Mucosa of descending colon (tissue), 3 donors: ENCODE data around the gene NIPAL4. TPM values are rescaled to one million over a fixed set of nuclear protein-coding genes. Genes with fewer than 3 reads are reported as not detected.

Experiments
- ATAC-seq: fragments of 200-7000 bp; cut with Tn5 transposase; one replicate; pipeline ENCODE4 v1.9.1; 2020; ENCODE audit warnings: mild to moderate bottlenecking, moderate library complexity
- DNase-seq, 3 donors: peaks; one replicate each; pipeline ENCODE4 v3.0.0-alpha.2; 2020
- H3K36me3 ChIP-seq: fragments of 200-600 bp; one replicate; pipeline ENCODE4 v1.8.0; 2021; ENCODE audit warnings: low read depth, mild to moderate bottlenecking
- H3K4me1 ChIP-seq: fragments of 200-600 bp; one replicate; pipeline ENCODE4 v1.8.0; 2021; ENCODE audit warnings: low read depth, mild to moderate bottlenecking
- H3K4me3 ChIP-seq: fragments of 200-600 bp; one replicate; pipeline ENCODE4 v1.8.0; 2021; ENCODE audit warnings: mild to moderate bottlenecking
- H3K9me3 ChIP-seq: fragments of 200-600 bp; one replicate; pipeline ENCODE4 v1.8.0; 2021; ENCODE audit warnings: mild to moderate bottlenecking
- intact Hi-C, 2 donors: fragments of 100-400 bp; cut with DNase I in 1 of 2; cut with micrococcal nuclease in 1 of 2; formaldehyde crosslinking; loops; one replicate each; pipeline versions ENCODE4 v1.11.0 to v1.11.1; 2022; cut with DNase I, micrococcal nuclease
- total RNA-seq, 3 donors: library from RNA; stranded (reverse); fragmentation: NEBNext Ultra II Directional in 2 of 3; extraction: Animal tissue kit (Norgen Biotek cat#: 25700) in 2 of 3; gene quantifications; one replicate each; pipeline versions ENCODE4 v1.2.1 to v1.2.4, GENCODE V29; 2021 to 2023
- TF ChIP-seq, protein P1 (sequence below): fragments of 200-600 bp; IDR thresholded peaks from one replicate; pipeline ENCODE4 v1.8.0; 2022; ENCODE audit warnings: antibody characterized with exemption, mild to moderate bottlenecking
- donor health status: DM: no; HTN: no; CAD: no; lungs with moderate emphysema.
- donor health status: DM: no; HTN: no; CAD: no.
- donor health status: DM: no; HTN: yes; CAD: no.

The NIPAL4 gene
- total RNA-seq, 3 donors from 2014 or later = 0.70 to 3.2 TPM; not detected in 1

- intact Hi-C loops = no loop called here
- TF ChIP-seq, protein P1, sequence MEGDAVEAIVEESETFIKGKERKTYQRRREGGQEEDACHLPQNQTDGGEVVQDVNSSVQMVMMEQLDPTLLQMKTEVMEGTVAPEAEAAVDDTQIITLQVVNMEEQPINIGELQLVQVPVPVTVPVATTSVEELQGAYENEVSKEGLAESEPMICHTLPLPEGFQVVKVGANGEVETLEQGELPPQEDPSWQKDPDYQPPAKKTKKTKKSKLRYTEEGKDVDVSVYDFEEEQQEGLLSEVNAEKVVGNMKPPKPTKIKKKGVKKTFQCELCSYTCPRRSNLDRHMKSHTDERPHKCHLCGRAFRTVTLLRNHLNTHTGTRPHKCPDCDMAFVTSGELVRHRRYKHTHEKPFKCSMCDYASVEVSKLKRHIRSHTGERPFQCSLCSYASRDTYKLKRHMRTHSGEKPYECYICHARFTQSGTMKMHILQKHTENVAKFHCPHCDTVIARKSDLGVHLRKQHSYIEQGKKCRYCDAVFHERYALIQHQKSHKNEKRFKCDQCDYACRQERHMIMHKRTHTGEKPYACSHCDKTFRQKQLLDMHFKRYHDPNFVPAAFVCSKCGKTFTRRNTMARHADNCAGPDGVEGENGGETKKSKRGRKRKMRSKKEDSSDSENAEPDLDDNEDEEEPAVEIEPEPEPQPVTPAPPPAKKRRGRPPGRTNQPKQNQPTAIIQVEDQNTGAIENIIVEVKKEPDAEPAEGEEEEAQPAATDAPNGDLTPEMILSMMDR = no peak
- peaks cover 8% of the 10 kb centered on the region for H3K4me1 ChIP-seq
- H3K9me3 ChIP-seq = no peaks in the 10 kb centered on the region
- DNase-seq (no peak), ATAC-seq (no peak)
- H3K36me3 ChIP-seq = no peaks in the 10 kb centered on the region
- H3K4me3 ChIP-seq = no peak overlapping the region
Measured at GRCh38 chr5:157509587-157509986, 49.6 kb downstream of the NIPAL4 start.

GRCh38 chr5:157510682-157511081 lies 50.7 kb downstream of the NIPAL4 start:
- TF ChIP-seq, protein P1 = no peak
- H3K4me1 ChIP-seq = peaks cover 8% of the 10 kb centered on the region
- ATAC-seq (no peak), DNase-seq (no peak)
- H3K4me3 ChIP-seq = no peak overlapping the region
- intact Hi-C loops = no loop called here
- no peaks in the 10 kb centered on the region for H3K9me3 ChIP-seq
- H3K36me3 ChIP-seq = no peaks in the 10 kb centered on the region

GRCh38 chr5:157511651-157512644 lies 51.9 kb downstream of the NIPAL4 start:
- Histone ChIP-seq H3K9me3 (no peaks in the 10 kb centered on the region), H3K4me3 (no peak overlapping the region), H3K4me1 (peaks cover 10% of the 10 kb centered on the region), H3K36me3 (no peaks in the 10 kb centered on the region)
- peak; percentile 74 to 87 (median 78) for DNase-seq
- intact Hi-C loops = no loop called here
- TF ChIP-seq, protein P1 = no peak
- ATAC-seq = peak; percentile 77

- peak in 2 of 3 donors; percentile 52 to 63 for DNase-seq
Measured at GRCh38 chr5:157513182-157513581, 53.2 kb downstream of the NIPAL4 start.

GRCh38 chr5:157514974-157515373 lies 55.0 kb downstream of the NIPAL4 start:
- intact Hi-C loops = no loop called here
- peaks cover 4% of the 10 kb centered on the region for H3K4me1 ChIP-seq
- no peak for ATAC-seq
- no peak for DNase-seq
- no peaks in the 10 kb centered on the region for H3K9me3 ChIP-seq
- no peaks in the 10 kb centered on the region for H3K36me3 ChIP-seq
- TF ChIP-seq, protein P1 = no peak
- H3K4me3 ChIP-seq = no peak overlapping the region

More at GRCh38 chr5:157513182-157513581, 53.2 kb downstream of the NIPAL4 start:
- intact Hi-C loops = no loop called here
- ATAC-seq = peak; percentile 50
- Histone ChIP-seq H3K36me3 (no peaks in the 10 kb centered on the region), H3K9me3 (no peaks in the 10 kb centered on the region), H3K4me3 (no peak overlapping the region), H3K4me1 (peaks cover 4% of the 10 kb centered on the region)
- TF ChIP-seq, protein P1 = no peak
